A673 (cell line): ENCODE results near the gene CPO. TPM values are rescaled to one million over a fixed set of nuclear protein-coding genes. Genes with fewer than 3 reads are reported as not detected.

ENCODE experiments used
- BruUV-seq: library from RNA; stranded (reverse); fragments of 400-500 nt; replicated peaks from 2 replicates; lab custom pipeline; 2021; lab: Mats Ljungman, UMichigan
- CTCF ChIA-PET: fragments of 300-600 bp; sonication (Branson Sonifier 250); formaldehyde crosslinking; loops from one replicate; lab custom pipeline; 2022; ENCODE audit warnings: antibody characterized with exemption; lab: Charles Lee
- POLR2A ChIA-PET: fragments of 300-600 bp; sonication (Branson Sonifier 250); formaldehyde crosslinking; loops from one replicate; lab custom pipeline; 2022; ENCODE audit warnings: antibody characterized with exemption; ENCODE audit not compliant: low non-redundant PET; lab: Charles Lee
- DNase-seq: peaks from one replicate; pipeline ENCODE4 v3.0.0-alpha.2; 2015; ENCODE audit warnings: low spot score
- H3K27ac ChIP-seq: fragments of 200-600 bp; sonication (generic); 2 replicates; pipeline ENCODE4 v1.5.1; 2016; ENCODE audit warnings: mixed run types, low read depth, mild to moderate bottlenecking, mixed read lengths, antibody characterized with exemption, low read length; ENCODE audit not compliant: poor library complexity, severe bottlenecking
- H3K27me3 ChIP-seq: fragments of 200-600 bp; sonication (generic); replicated peaks from 2 replicates; pipeline ENCODE4 v1.6.1; 2017; ENCODE audit warnings: mixed run types, low read depth, mild to moderate bottlenecking, mixed read lengths, antibody characterized with exemption, low read length; ENCODE audit not compliant: insufficient read depth, poor library complexity
- H3K36me3 ChIP-seq: fragments of 200-600 bp; sonication (generic); 2 replicates; pipeline ENCODE4 v1.6.1; 2016; ENCODE audit warnings: mixed run types, mild to moderate bottlenecking, mixed read lengths, antibody characterized with exemption, low read length; ENCODE audit not compliant: insufficient read depth, poor library complexity, severe bottlenecking
- H3K4me1 ChIP-seq: fragments of 200-600 bp; sonication (generic); 2 replicates; pipeline ENCODE4 v1.6.1; 2017; ENCODE audit warnings: mixed run types, mild to moderate bottlenecking, mixed read lengths, antibody characterized with exemption, low read length; ENCODE audit not compliant: insufficient read depth, poor library complexity, severe bottlenecking
- H3K4me3 ChIP-seq: fragments of 200-600 bp; sonication (generic); 2 replicates; pipeline ENCODE4 v1.5.1; 2016; ENCODE audit warnings: low read depth, mixed run types, mild to moderate bottlenecking, mixed read lengths, low read length; ENCODE audit not compliant: poor library complexity, severe bottlenecking
- H3K9me3 ChIP-seq: fragments of 200-600 bp; sonication (generic); 2 replicates; pipeline ENCODE4 v1.6.1; 2016; ENCODE audit warnings: mixed run types, low read depth, mild to moderate bottlenecking, mixed read lengths, antibody characterized with exemption, low read length; ENCODE audit not compliant: poor library complexity, severe bottlenecking
- CTCF ChIP-seq: fragments of 300-800, 200-600 bp; sonication (generic); conservative IDR thresholded peaks from 2 replicates; pipeline ENCODE4 v1.5.1; 2017; ENCODE audit warnings: low read depth, mild to moderate bottlenecking, antibody characterized with exemption, low read length, moderate library complexity, mixed read lengths
- EZH2 ChIP-seq: fragments of 200-600 bp; sonication (generic); IDR thresholded peaks from 2 replicates; pipeline ENCODE4 v1.6.1; 2017; ENCODE audit warnings: borderline replicate concordance, low read depth, mild to moderate bottlenecking, mixed read lengths, antibody characterized with exemption, low read length; ENCODE audit not compliant: poor library complexity, severe bottlenecking
- intact Hi-C: fragments of 100-400 bp; cut with micrococcal nuclease; formaldehyde crosslinking; loops from one replicate; pipeline ENCODE4 v1.10.0; 2022; ENCODE audit not compliant: unreplicated experiment
- total RNA-seq: library from RNA; stranded (reverse); gene quantifications from 2 replicates; pipeline ENCODE4 v1.2.3, GENCODE V29; 2021

Gene CPO
- total RNA-seq, 1 experiment from 2014 or later: not detected

GRCh38 chr2:206920951-206921350 is 18.4 kb upstream of the CPO start:
- TF ChIP-seq EZH2 (no peak), CTCF (no peak)
- Histone ChIP-seq H3K9me3 (no peaks in the 10 kb centered on the region), H3K27ac (no peak overlapping the region), H3K4me1 (no peaks in the 10 kb centered on the region), H3K4me3 (no peak overlapping the region), H3K27me3 (no peaks in the 10 kb centered on the region), H3K36me3 (no peaks in the 10 kb centered on the region)
- ChIA-PET CTCF (no interaction called here), POLR2A (no interaction called here)
- DNase-seq: no peak
- intact Hi-C loops: no loop called here
- no TSS peak for BruUV-seq

- ChIA-PET POLR2A (no interaction called here), CTCF (no interaction called here)
- Histone ChIP-seq H3K4me3 (no peak overlapping the region), H3K36me3 (no peaks in the 10 kb centered on the region), H3K27me3 (no peaks in the 10 kb centered on the region), H3K4me1 (no peaks in the 10 kb centered on the region), H3K9me3 (no peaks in the 10 kb centered on the region), H3K27ac (no peak overlapping the region)
- intact Hi-C loops: no loop called here
- TF ChIP-seq EZH2 (no peak), CTCF (no peak)
- no TSS peak for BruUV-seq
- DNase-seq: no peak
Observed at GRCh38 chr2:206921529-206921928, 17.8 kb upstream of the CPO start.

DNA sequence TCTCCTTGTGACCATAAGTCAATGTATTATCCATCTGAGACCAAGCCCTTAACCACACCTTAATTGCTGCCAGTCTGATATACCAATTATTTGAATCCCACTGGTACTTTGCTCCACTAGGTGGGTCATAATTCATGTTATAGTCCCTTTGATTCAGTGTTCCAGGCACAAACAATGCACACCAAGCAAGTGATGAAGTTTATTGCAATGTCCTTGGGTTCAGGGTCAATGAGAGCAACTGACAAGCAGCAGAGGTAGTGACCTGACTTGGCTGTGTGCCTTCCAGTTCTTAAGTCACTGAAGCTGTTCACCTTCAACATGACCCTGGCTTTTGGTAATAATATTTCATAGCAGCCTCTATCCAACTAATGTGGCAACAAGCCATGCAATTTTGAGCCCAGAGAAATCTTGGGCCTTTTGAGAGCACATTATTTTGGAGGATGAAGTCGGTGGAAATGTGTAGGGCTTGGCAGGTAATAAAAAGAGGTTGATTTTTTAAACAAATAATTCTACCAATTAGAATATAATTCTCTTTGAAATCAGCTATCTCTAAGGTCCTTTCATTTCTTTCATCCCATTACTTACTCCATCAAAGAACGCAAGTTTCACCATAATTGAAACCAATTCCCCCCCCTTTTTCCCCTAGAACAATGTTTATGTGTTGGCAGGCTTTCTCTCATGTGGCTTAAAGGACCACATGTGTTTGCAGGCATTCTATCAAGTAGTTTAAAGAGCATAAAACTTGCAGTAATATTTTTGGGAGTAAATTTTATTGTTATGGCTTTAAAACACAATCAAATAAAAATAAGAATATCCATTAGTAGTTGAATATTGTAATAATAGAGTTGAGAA is 3.1 kb upstream of the CPO start:
- Histone ChIP-seq H3K4me3 (no peak overlapping the region), H3K27ac (no peak overlapping the region), H3K9me3 (no peaks in the 10 kb centered on the region), H3K36me3 (no peaks in the 10 kb centered on the region), H3K4me1 (no peaks in the 10 kb centered on the region), H3K27me3 (no peaks in the 10 kb centered on the region)
- ChIA-PET POLR2A (no interaction called here), CTCF (no interaction called here)
- no peak for DNase-seq
- TF ChIP-seq CTCF (no peak), EZH2 (no peak)
- intact Hi-C loops: no loop called here
- BruUV-seq: no TSS peak
